Measurements from ENCODE around the gene BANP.
"Not testable (repeated sequence)": the region's sequence is repeated elsewhere in the genome, so short reads cannot be mapped to it uniquely, and the experiment has no call there.

BANP gene, protein sequence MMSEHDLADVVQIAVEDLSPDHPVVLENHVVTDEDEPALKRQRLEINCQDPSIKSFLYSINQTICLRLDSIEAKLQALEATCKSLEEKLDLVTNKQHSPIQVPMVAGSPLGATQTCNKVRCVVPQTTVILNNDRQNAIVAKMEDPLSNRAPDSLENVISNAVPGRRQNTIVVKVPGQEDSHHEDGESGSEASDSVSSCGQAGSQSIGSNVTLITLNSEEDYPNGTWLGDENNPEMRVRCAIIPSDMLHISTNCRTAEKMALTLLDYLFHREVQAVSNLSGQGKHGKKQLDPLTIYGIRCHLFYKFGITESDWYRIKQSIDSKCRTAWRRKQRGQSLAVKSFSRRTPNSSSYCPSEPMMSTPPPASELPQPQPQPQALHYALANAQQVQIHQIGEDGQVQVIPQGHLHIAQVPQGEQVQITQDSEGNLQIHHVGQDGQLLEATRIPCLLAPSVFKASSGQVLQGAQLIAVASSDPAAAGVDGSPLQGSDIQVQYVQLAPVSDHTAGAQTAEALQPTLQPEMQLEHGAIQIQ

DNA sequence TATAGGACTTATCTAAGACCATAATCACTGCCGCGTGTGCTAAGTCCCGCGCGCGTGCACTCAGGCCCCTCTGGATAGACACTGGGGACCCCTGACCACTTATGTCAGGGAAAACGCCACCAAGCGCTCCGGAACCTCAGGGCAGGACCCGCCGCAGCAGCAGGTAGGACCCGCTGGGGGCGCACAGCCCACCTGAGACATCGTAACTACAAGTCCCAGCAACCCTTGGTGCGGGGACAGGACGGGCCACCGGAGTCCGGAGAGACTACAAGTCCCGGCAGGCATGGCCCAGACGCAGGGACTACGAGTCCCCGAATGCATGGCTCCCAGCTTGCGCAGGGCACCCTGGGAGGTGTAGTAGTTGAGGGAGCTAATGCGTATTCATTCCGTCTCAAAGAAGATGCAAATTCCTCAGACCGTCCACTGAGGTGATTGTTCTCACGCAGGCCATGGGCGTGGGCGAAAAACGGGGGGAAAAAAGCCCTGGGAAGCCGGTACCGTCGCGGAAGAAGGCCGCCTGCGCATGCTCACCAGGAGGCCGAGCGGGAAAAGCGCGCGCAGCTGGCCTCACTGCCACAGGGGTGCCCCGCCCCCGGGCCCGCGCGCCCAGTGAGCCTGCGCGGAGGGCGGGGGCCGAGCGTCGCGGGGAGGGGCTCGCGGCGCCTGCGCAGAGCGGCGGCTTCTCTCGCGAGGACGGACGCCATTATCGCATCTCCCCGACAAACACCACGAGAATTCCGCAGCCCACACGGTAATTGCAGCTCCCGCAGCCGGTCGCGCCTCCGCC is at the start of gene BANP:
TSS of gene BANP (plus strand) at position 670 of the 787 bp plus-strand sequence. CDS start 23,682 bp downstream, outside the sequence.
- Histone ChIP-seq H3K4me1 (ENCODE audit: insufficient read depth, low read length) (peaks cover 48% of the 10 kb centered on the region), H3K4me2 (ENCODE audit: insufficient read depth, low read length) (peak within 1 kb of the TSS; percentile 70), H3K4me3 (ENCODE audit: low read depth in 1 of 2, low read length in 2 of 2) (peak within 1 kb of the TSS; percentile 33 to 64; a peak in 3 of 4 replicates), H3K27me3 (ENCODE audit: insufficient read depth, low read length, poor library complexity) (no peaks in the 10 kb centered on the region), H3K36me3 (ENCODE audit: insufficient read depth, low read length) (peaks cover 31% of the 10 kb centered on the region), H3K9ac (ENCODE audit: low read depth, low read length) (peak within 1 kb of the TSS; percentile 96), H3K27ac (ENCODE audit: low read length) (peak within 1 kb of the TSS; percentile 100), H4K20me1 (ENCODE audit: insufficient read depth, low read length) (peaks cover 26% of the 10 kb centered on the region), H2AFZ (ENCODE audit: low read depth, low read length) (peak within 1 kb of the TSS; percentile 96), H3K9me3 (ENCODE audit: insufficient read depth, low read length, severe bottlenecking) (no peaks in the 10 kb centered on the region), H3K79me2 (ENCODE audit: insufficient read depth, low read length) (peaks cover 45% of the 10 kb centered on the region)
- no peak for TF ChIP-seq EZH2 (IDR thresholded peaks at IDR 0.05; ENCODE audit: borderline replicate concordance, low read depth, low read length, severe bottlenecking)
- TF ChIP-seq, protein P1, sequence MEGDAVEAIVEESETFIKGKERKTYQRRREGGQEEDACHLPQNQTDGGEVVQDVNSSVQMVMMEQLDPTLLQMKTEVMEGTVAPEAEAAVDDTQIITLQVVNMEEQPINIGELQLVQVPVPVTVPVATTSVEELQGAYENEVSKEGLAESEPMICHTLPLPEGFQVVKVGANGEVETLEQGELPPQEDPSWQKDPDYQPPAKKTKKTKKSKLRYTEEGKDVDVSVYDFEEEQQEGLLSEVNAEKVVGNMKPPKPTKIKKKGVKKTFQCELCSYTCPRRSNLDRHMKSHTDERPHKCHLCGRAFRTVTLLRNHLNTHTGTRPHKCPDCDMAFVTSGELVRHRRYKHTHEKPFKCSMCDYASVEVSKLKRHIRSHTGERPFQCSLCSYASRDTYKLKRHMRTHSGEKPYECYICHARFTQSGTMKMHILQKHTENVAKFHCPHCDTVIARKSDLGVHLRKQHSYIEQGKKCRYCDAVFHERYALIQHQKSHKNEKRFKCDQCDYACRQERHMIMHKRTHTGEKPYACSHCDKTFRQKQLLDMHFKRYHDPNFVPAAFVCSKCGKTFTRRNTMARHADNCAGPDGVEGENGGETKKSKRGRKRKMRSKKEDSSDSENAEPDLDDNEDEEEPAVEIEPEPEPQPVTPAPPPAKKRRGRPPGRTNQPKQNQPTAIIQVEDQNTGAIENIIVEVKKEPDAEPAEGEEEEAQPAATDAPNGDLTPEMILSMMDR (IDR thresholded peaks at IDR 0.05; ENCODE audit: borderline replicate concordance, extremely low read depth, low read length, poor library complexity, severe bottlenecking) = peak; percentile 58
- DNase-seq (peak; percentile 98), ATAC-seq (ENCODE audit: insufficient read depth, low read depth) (peak; percentile 98)

- peaks cover 14% of the 10 kb centered on the region for H3K4me1 ChIP-seq (ENCODE audit: insufficient read depth, low read length)
- not testable (repeated sequence) for ATAC-seq (ENCODE audit: insufficient read depth, low read depth)
These were observed 46.3 kb upstream of the BANP start for GRCh38 chr16:87904963-87905362.

DNA sequence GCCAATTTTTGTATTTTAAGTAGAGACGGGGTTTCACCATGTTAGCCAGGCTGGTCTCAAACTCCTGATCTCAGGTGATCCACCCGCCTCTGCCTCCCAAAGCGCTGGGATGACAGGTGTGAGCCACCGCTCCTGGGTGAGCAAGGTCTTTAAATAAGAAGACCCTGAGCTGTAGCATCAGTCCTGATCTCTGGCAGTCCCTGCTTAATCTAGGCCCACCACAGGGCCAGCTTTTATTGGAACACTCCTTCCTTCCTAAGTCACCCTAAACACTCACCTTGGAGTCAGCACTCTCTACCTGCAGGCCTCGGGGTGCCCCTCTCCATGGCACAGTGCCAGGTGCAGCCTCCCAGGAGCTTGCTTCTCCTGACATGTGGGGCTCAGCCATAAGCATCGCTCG is 45.7 kb upstream of the BANP start:
- H3K9me3 ChIP-seq (ENCODE audit: insufficient read depth, low read length, severe bottlenecking); H3K9ac ChIP-seq (ENCODE audit: low read depth, low read length); DNase-seq; H2AFZ ChIP-seq (ENCODE audit: low read depth, low read length); H3K79me2 ChIP-seq (ENCODE audit: insufficient read depth, low read length); H3K4me3 ChIP-seq (ENCODE audit: low read depth in 1 of 2, low read length in 2 of 2); ATAC-seq (ENCODE audit: insufficient read depth, low read depth); H3K4me1 ChIP-seq (ENCODE audit: insufficient read depth, low read length); H3K27me3 ChIP-seq (ENCODE audit: insufficient read depth, low read length, poor library complexity); H3K27ac ChIP-seq (ENCODE audit: low read length); H3K36me3 ChIP-seq (ENCODE audit: insufficient read depth, low read length); H3K4me2 ChIP-seq (ENCODE audit: insufficient read depth, low read length); H4K20me1 ChIP-seq (ENCODE audit: insufficient read depth, low read length): not testable (repeated sequence)

More at GRCh38 chr16:87904963-87905362, 46.3 kb upstream of the BANP start:
- not testable (repeated sequence) for H3K79me2 ChIP-seq (ENCODE audit: insufficient read depth, low read length); H3K27me3 ChIP-seq (ENCODE audit: insufficient read depth, low read length, poor library complexity); H3K4me2 ChIP-seq (ENCODE audit: insufficient read depth, low read length); H4K20me1 ChIP-seq (ENCODE audit: insufficient read depth, low read length); H3K36me3 ChIP-seq (ENCODE audit: insufficient read depth, low read length); H3K9me3 ChIP-seq (ENCODE audit: insufficient read depth, low read length, severe bottlenecking); DNase-seq; H3K4me3 ChIP-seq (ENCODE audit: low read depth in 1 of 2, low read length in 2 of 2); H3K27ac ChIP-seq (ENCODE audit: low read length); H3K9ac ChIP-seq (ENCODE audit: low read depth, low read length); H2AFZ ChIP-seq (ENCODE audit: low read depth, low read length)

DNA sequence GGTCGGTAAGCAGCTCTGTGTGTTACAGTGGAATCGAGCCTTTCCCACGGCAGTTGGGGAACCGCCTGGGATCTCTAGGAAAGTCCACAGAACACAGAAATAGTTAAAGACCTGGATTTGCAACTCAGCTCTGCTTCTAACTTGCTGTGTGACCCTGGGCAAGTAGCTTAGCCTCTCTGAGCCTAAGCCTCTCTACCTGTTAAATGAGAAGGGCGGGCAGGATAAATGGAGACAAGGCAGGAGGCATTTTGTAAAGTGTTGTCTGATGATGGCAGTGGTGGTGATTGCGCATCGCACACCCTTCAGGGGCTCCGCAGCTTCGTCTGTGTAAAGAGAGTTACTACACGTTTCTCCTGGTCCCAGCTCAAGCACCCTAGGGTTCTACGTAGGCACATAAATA is 43.1 kb upstream of the BANP start:
- not testable (repeated sequence) for H3K4me3 ChIP-seq (ENCODE audit: low read depth in 1 of 2, low read length in 2 of 2); H3K36me3 ChIP-seq (ENCODE audit: insufficient read depth, low read length); DNase-seq; H3K9me3 ChIP-seq (ENCODE audit: insufficient read depth, low read length, severe bottlenecking); H3K4me2 ChIP-seq (ENCODE audit: insufficient read depth, low read length); ATAC-seq (ENCODE audit: insufficient read depth, low read depth); H2AFZ ChIP-seq (ENCODE audit: low read depth, low read length); H3K27ac ChIP-seq (ENCODE audit: low read length); H3K27me3 ChIP-seq (ENCODE audit: insufficient read depth, low read length, poor library complexity); H3K4me1 ChIP-seq (ENCODE audit: insufficient read depth, low read length); H4K20me1 ChIP-seq (ENCODE audit: insufficient read depth, low read length); H3K9ac ChIP-seq (ENCODE audit: low read depth, low read length); H3K79me2 ChIP-seq (ENCODE audit: insufficient read depth, low read length)
